OCI-LY7 (cell line): ENCODE results near the gene GREB1. TPM values are rescaled to one million over a fixed set of nuclear protein-coding genes. Genes with fewer than 3 reads are reported as not detected.

Source experiments
- BruUV-seq: library from RNA; stranded (reverse); fragments of 400-500 nt; replicated peaks from 2 replicates; lab custom pipeline; 2021; lab: Mats Ljungman, UMichigan
- CTCF ChIA-PET: fragments of 300-600 bp; sonication (Branson Sonifier 250); formaldehyde crosslinking; loops from one replicate; lab custom pipeline; 2022; ENCODE audit warnings: antibody characterized with exemption; ENCODE audit not compliant: unreplicated experiment; lab: Charles Lee
- POLR2A ChIA-PET: fragments of 300-600 bp; sonication (Branson Sonifier 250); formaldehyde crosslinking; loops from one replicate; lab custom pipeline; 2022; ENCODE audit warnings: antibody characterized with exemption; lab: Charles Lee
- DNase-seq: peaks from one replicate; pipeline ENCODE4 v3.0.0-alpha.2; 2015; ENCODE audit warnings: low spot score
- H2AFZ ChIP-seq: fragments of 200-600 bp; sonication (generic), shearing (Covaris generic); 2 replicates; pipeline ENCODE4 v1.6.1; 2014; ENCODE audit warnings: mild to moderate bottlenecking, antibody characterized with exemption, low read length, moderate library complexity
- H3K27ac ChIP-seq: fragments of 200-600 bp; sonication (generic); 2 replicates; pipeline ENCODE4 v1.5.1; 2014; ENCODE audit warnings: mixed run types, low read depth, mild to moderate bottlenecking, moderate library complexity, low read length, inconsistent platforms; ENCODE audit not compliant: poor library complexity, severe bottlenecking
- H3K36me3 ChIP-seq: fragments of 200-600 bp; sonication (generic); 2 replicates; pipeline ENCODE4 v1.6.1; 2014; ENCODE audit warnings: mild to moderate bottlenecking, antibody characterized with exemption, low read length, moderate library complexity, mixed read lengths; ENCODE audit not compliant: insufficient read depth
- H3K4me1 ChIP-seq: fragments of 200-600 bp; sonication (generic); 2 replicates; pipeline ENCODE4 v1.5.1; 2014; ENCODE audit warnings: mild to moderate bottlenecking, low read length; ENCODE audit not compliant: insufficient read depth, poor library complexity, severe bottlenecking
- H3K4me2 ChIP-seq: fragments of 200-600 bp; sonication (generic); 2 replicates; pipeline ENCODE4 v1.6.1; 2014; ENCODE audit warnings: mild to moderate bottlenecking, low read length
- H3K4me3 ChIP-seq: fragments of 200-600 bp; sonication (generic); 2 replicates; pipeline ENCODE4 v1.5.1; 2014; ENCODE audit warnings: mild to moderate bottlenecking, low read depth, low read length; ENCODE audit not compliant: poor library complexity, severe bottlenecking
- H3K79me2 ChIP-seq: fragments of 200-600 bp; sonication (generic); 2 replicates; pipeline ENCODE4 v1.6.1; 2016; ENCODE audit warnings: low read depth, mild to moderate bottlenecking, low read length, moderate library complexity, mixed read lengths; ENCODE audit not compliant: insufficient read depth
- H3K9me2 ChIP-seq: fragments of 200-600 bp; sonication (generic); 2 replicates; pipeline ENCODE4 v1.6.1; 2016; ENCODE audit warnings: mild to moderate bottlenecking, low read length, mixed read lengths; ENCODE audit not compliant: insufficient read depth
- H3K9me3 ChIP-seq: fragments of 200-600 bp; sonication (generic); 2 replicates; pipeline ENCODE4 v1.6.1; 2014; ENCODE audit warnings: mild to moderate bottlenecking, mixed run types, low read length, mixed read lengths
- H4K20me1 ChIP-seq: fragments of 200-600 bp; sonication (generic); 2 replicates; pipeline ENCODE4 v1.6.1; 2014; ENCODE audit warnings: mild to moderate bottlenecking, antibody characterized with exemption, low read length, moderate library complexity, mixed read lengths; ENCODE audit not compliant: insufficient read depth
- EZH2phosphoT487 ChIP-seq: fragments of 200-600 bp; sonication (generic); IDR thresholded peaks from 2 replicates; pipeline ENCODE4 v1.6.1; 2018; ENCODE audit warnings: low read depth, borderline replicate concordance, mild to moderate bottlenecking, mixed run types, antibody characterized with exemption, low read length, moderate library complexity, mixed read lengths
- intact Hi-C: fragments of 100-400 bp; cut with micrococcal nuclease; formaldehyde crosslinking; loops from one replicate; pipeline ENCODE4 v1.10.0; 2022; ENCODE audit not compliant: unreplicated experiment
- total RNA-seq, 2 experiments: library from RNA; depleted of rRNA in 1 of 2; stranded (reverse); fragments of >200 nt in 1 of 2; shearing (Covaris generic) in 1 of 2; gene quantifications; 2 replicates each; pipeline ENCODE4 v1.2.3, GENCODE V29; 2014 to 2022
- TF ChIP-seq, protein P1 (sequence below): fragments of 200-600 bp; sonication (generic); conservative IDR thresholded peaks from 2 replicates; pipeline ENCODE4 v1.5.1; 2014; ENCODE audit warnings: mild to moderate bottlenecking, antibody characterized with exemption, low read length, moderate library complexity, mixed read lengths

The GREB1 gene
- total RNA-seq, 2 experiments from 2014 or later, result 3.5 to 8.4 TPM

DNA sequence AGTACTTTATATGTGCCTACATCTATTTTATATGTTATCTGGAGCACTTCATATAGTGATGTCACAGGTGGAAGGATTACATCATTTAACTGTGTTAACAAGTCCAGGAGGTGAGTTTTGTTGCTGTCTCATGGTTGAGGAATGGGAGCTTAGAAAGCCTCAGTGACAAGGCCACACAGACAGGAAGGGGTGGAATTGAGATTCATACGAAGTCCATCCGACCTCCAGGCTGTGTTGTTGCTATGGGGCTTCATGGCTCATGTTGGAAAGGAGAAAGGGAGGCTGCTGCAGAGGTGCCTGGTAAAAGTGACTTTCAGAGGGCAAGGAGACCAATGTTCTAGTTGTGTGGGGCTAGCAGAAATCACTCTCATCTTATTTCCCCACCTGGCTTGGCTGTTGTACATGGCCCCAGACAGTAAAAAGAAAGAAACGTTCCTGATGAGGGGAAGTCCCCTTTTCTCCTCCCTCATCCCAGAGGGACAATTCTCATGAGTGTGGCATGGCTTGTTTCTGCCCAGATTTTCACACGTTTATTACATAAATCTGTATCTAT, 31.0 kb upstream of the GREB1 start:
- Histone ChIP-seq H3K79me2 (no peaks in the 10 kb centered on the region), H3K4me1 (no peaks in the 10 kb centered on the region), H3K9me2 (no peaks in the 10 kb centered on the region), H3K9me3 (no peaks in the 10 kb centered on the region), H2AFZ (no peak overlapping the region), H3K4me3 (no peak overlapping the region), H3K27ac (no peak overlapping the region), H4K20me1 (no peaks in the 10 kb centered on the region), H3K36me3 (no peaks in the 10 kb centered on the region), H3K4me2 (no peak overlapping the region)
- ChIA-PET CTCF (no interaction called here), POLR2A (no interaction called here)
- intact Hi-C loops, result no loop called here
- no TSS peak for BruUV-seq
- TF ChIP-seq, protein P1, sequence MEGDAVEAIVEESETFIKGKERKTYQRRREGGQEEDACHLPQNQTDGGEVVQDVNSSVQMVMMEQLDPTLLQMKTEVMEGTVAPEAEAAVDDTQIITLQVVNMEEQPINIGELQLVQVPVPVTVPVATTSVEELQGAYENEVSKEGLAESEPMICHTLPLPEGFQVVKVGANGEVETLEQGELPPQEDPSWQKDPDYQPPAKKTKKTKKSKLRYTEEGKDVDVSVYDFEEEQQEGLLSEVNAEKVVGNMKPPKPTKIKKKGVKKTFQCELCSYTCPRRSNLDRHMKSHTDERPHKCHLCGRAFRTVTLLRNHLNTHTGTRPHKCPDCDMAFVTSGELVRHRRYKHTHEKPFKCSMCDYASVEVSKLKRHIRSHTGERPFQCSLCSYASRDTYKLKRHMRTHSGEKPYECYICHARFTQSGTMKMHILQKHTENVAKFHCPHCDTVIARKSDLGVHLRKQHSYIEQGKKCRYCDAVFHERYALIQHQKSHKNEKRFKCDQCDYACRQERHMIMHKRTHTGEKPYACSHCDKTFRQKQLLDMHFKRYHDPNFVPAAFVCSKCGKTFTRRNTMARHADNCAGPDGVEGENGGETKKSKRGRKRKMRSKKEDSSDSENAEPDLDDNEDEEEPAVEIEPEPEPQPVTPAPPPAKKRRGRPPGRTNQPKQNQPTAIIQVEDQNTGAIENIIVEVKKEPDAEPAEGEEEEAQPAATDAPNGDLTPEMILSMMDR, result no peak
- no peak for TF ChIP-seq EZH2phosphoT487
- no peak for DNase-seq

DNA sequence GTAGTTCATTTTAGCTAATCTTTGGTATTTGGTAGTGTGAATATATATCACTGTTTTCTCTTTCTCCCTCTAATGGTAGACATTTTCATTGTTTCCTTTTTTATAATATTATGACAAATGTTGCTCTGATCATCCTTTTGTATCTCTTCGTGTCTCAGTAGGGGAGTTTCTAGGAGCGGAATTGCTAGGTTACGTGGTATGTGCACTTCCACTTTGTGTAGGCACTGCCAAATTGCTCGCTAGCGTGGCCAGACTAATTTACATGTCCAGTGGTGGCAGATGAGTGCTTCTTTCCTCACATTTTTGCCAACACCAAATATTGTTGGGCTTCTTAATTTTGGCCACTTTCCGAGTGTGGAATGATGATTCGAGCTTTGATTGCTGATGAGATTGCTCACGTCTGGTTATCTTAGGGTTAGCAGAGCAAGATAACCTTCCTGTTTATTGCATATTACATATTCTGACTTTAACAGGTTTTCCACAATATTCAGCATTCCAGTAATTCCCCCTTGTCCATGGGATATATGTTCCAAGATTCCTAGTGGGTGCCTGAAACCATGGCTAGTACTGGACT, 30.4 kb upstream of the GREB1 start:
- Histone ChIP-seq H3K79me2 (no peaks in the 10 kb centered on the region), H2AFZ (no peak overlapping the region), H3K36me3 (no peaks in the 10 kb centered on the region), H3K27ac (no peak overlapping the region), H3K9me2 (no peaks in the 10 kb centered on the region), H4K20me1 (no peaks in the 10 kb centered on the region), H3K4me2 (no peak overlapping the region), H3K4me1 (no peaks in the 10 kb centered on the region), H3K4me3 (no peak overlapping the region), H3K9me3 (no peaks in the 10 kb centered on the region)
- BruUV-seq, result no TSS peak
- ChIA-PET CTCF (no interaction called here), POLR2A (no interaction called here)
- no peak for TF ChIP-seq EZH2phosphoT487
- TF ChIP-seq, protein P1, result no peak
- intact Hi-C loops, result no loop called here
- no peak for DNase-seq
